Heart left ventricle (tissue), 16 donors: ENCODE data around the gene NPR1. TPM values are rescaled to one million over a fixed set of nuclear protein-coding genes. Genes with fewer than 3 reads are reported as not detected.

Experiments
- ATAC-seq, 4 donors: fragments of 200-7000 bp; cut with Tn5 transposase; one replicate each; pipeline ENCODE4 v1.9.1; 2020 to 2022; ENCODE audit warnings: moderate library complexity in 4 of 4, mild to moderate bottlenecking in 3 of 4, moderate number of reproducible peaks in 1 of 4
- DNase-seq, 5 donors: peaks; one replicate each; pipeline ENCODE4 v3.0.0-alpha.2; 2020
- H3K27ac ChIP-seq, 12 donors: fragments of 200-600 bp; sonication (generic) in 4 of 12; one replicate each; pipeline versions ENCODE4 v1.5.0 to v1.8.0; 2016 to 2022; ENCODE audit warnings: mild to moderate bottlenecking in 2 of 12
- H3K27me3 ChIP-seq, 9 donors: fragments of 200-600 bp; sonication (generic) in 2 of 9; one replicate each; pipeline versions ENCODE4 v1.5.1 to v1.8.0; 2016 to 2022; ENCODE audit warnings: mild to moderate bottlenecking in 3 of 9
- H3K36me3 ChIP-seq, 9 donors: fragments of 200-600 bp; sonication (generic) in 2 of 9; one replicate each; pipeline versions ENCODE4 v1.5.0 to v1.8.0; 2018 to 2022; ENCODE audit warnings: mild to moderate bottlenecking in 2 of 9
- H3K4me1 ChIP-seq, 12 donors: fragments of 200-600 bp; sonication (generic) in 4 of 12; one replicate each; pipeline versions ENCODE4 v1.5.0 to v1.8.0; 2016 to 2022; ENCODE audit warnings: mild to moderate bottlenecking in 3 of 12
- H3K4me3 ChIP-seq, 12 donors: fragments of 200-600 bp; sonication (generic) in 4 of 12; one replicate each; pipeline versions ENCODE4 v1.5.0 to v1.8.0; 2017 to 2022; ENCODE audit warnings: mild to moderate bottlenecking in 9 of 12, moderate library complexity in 4 of 12
- H3K9me3 ChIP-seq, 12 donors: fragments of 200-600 bp; sonication (generic) in 4 of 12; one replicate each; pipeline versions ENCODE4 v1.5.0 to v1.8.0; 2016 to 2022; ENCODE audit warnings: mild to moderate bottlenecking in 1 of 12
- POLR2A ChIP-seq, 2 donors: fragments of 450-650 bp; IDR thresholded peaks; one replicate each; pipeline ENCODE4 v1.6.1; 2017; ENCODE audit warnings: antibody characterized with exemption in 2 of 2, mild to moderate bottlenecking in 2 of 2, moderate library complexity in 2 of 2
- WGBS, 4 donors: extraction: QIAGEN DNeasy Blood & Tissue Kit in 2 of 4; methylation state at CpG; one replicate each; pipeline versions ENCODE4 v1.1.5 to v1.1.7; 2013 to 2018; 5-methylcytosine and 5-hydroxymethylcytosine counted together
- intact Hi-C, 10 donors: fragments of 100-400 bp; cut with DNase I; formaldehyde crosslinking; loops; one replicate each; pipeline versions ENCODE4 v1.11.1 to v1.14.2; 2022
- long read RNA-seq, 3 donors: library from polyadenylated mRNA; unstranded; transcript quantifications; one replicate each; pipeline ENCODE4 v2.0.0, GENCODE V29; 2020 to 2021
- polyA plus RNA-seq, 2 donors: library from polyadenylated mRNA; stranded (reverse); fragments of 200-250 nt; gene quantifications; one replicate each; pipeline ENCODE4 v1.2.3, GENCODE V29; 2013
- total RNA-seq, 9 donors: library from RNA; depleted of rRNA in 2 of 9; stranded (reverse); fragments of >200 nt in 2 of 9; fragmentation: NEBNext Ultra II Directional in 3 of 9; extraction: Animal tissue kit (Norgen Biotek cat#: 25700) in 3 of 9; gene quantifications; one replicate each; pipeline versions ENCODE4 v1.1.0 to v1.2.4, GENCODE V29; 2016 to 2023
- TF ChIP-seq, protein P1 (sequence below), 12 donors: fragments of 200-600 bp; sonication (generic) in 4 of 12; IDR thresholded peaks; one replicate each; pipeline versions ENCODE4 v1.5.0 to v1.8.0; 2018 to 2022; ENCODE audit warnings: antibody characterized with exemption in 12 of 12, mild to moderate bottlenecking in 5 of 12
- donor health status: ischemic (EF 13 %, LVEDD 7.1; RV severe dilation, severe dysfunction).
- donor health status: healthy with polysubstance abuse.
- donor health status: DM: no; HTN: yes; CAD: no.
- donor health status: DM: no; HTN: no; CAD: no.
- donor health status: ischemic (EF 25% LVEDD 6.9; RV normal size, moderate dysfunction).
- donor health status: ischemic (EF 25% LVEDD 5.7; RV mildly dilated, moderate dysfunction).
- donor health status: healthy.
- donor health status: DM: yes; HTN: yes; CAD: no.
- donor health status: ischemic (EF 35%, LVEDD 5.7; RV mildly dilated, moderate dysfunction).
- donor health status: nonischemic (EF 11% LVEDD 7.7; RV severe dilation, severe dysfunction).
- donor health status: DM: yes; HTN: yes; CAD: no.
- donor health status: PGD.
- donor health status: ischemic (EF 29% LVEDD 5.4; RV normal size, mild dysfunction).
- donor health status: nonischemic (EF 23%, LVEDD 6.1; RV moderate dilation, normal function).

NPR1 gene
- total RNA-seq (10 to 100 TPM in 6 of 9 donors, 1 to 10 TPM in 3; 7.1 to 26.9 (median 12.0) TPM), polyA plus RNA-seq (10 to 100 TPM; 12.2 to 26.6 TPM)
- long read RNA-seq, donor 1, full-length matches to known transcripts = 4 of 12 reads
- long read RNA-seq, donor 1, partial matches to known transcripts = 5 of 12 reads
- long read RNA-seq, donor 1, other reads (novel, unspliced or antisense) = 3 of 12 reads
- long read RNA-seq, donor 2, full-length matches to known transcripts = 28 of 46 reads
- long read RNA-seq, donor 2, partial matches to known transcripts = 7 of 46 reads
- long read RNA-seq, donor 2, other reads (novel, unspliced or antisense) = 11 of 46 reads
- long read RNA-seq, donor 3, full-length matches to known transcripts = 16 of 32 reads
- long read RNA-seq, donor 3, partial matches to known transcripts = 6 of 32 reads
- long read RNA-seq, donor 3, other reads (novel, unspliced or antisense) = 10 of 32 reads

- WGBS, 4 donors = 0% methylated on average over 47 to 78 of the region's 78 CpGs
- ATAC-seq = peak; percentile 72 to 90 (median 74)
Measured at GRCh38 chr1:153678519-153679336, at the start of gene NPR1. Gene NPR1 (plus strand): TSS chr1:153678688. CDS start chr1:153679109, 421 bp downstream.

GRCh38 chr1:153629343-153629665 is 49.2 kb upstream of the NPR1 start:
- no peak for TF ChIP-seq POLR2A (IDR thresholded peaks at IDR 0.05)
- TF ChIP-seq, protein P1, sequence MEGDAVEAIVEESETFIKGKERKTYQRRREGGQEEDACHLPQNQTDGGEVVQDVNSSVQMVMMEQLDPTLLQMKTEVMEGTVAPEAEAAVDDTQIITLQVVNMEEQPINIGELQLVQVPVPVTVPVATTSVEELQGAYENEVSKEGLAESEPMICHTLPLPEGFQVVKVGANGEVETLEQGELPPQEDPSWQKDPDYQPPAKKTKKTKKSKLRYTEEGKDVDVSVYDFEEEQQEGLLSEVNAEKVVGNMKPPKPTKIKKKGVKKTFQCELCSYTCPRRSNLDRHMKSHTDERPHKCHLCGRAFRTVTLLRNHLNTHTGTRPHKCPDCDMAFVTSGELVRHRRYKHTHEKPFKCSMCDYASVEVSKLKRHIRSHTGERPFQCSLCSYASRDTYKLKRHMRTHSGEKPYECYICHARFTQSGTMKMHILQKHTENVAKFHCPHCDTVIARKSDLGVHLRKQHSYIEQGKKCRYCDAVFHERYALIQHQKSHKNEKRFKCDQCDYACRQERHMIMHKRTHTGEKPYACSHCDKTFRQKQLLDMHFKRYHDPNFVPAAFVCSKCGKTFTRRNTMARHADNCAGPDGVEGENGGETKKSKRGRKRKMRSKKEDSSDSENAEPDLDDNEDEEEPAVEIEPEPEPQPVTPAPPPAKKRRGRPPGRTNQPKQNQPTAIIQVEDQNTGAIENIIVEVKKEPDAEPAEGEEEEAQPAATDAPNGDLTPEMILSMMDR (IDR thresholded peaks at IDR 0.05) = no peak
- 54 to 73% (median 68%) methylated on average over 5 of the region's 5 CpGs for WGBS, 4 donors
- no peak for ATAC-seq

More at GRCh38 chr1:153678519-153679336, at the start of gene NPR1:
- Histone ChIP-seq H3K4me3 (peak within 1 kb of the TSS; percentile 35 to 76 (median 60)), H3K4me1 (peaks cover 0 to 26% (median 19%) of the 10 kb centered on the region in 12 donors), H3K9me3 (no peaks in the 10 kb centered on the region), H3K36me3 (peaks cover 0 to 19% (median 0%) of the 10 kb centered on the region in 9 donors), H3K27me3 (peaks cover 0 to 28% (median 7%) of the 10 kb centered on the region in 9 donors), H3K27ac (peak within 1 kb of the TSS; percentile 7 to 83 (median 71))
- DNase-seq = peak; percentile 70 to 77 (median 74)
- peak in 1 of 2 donors; percentile 39 for TF ChIP-seq POLR2A (IDR thresholded peaks at IDR 0.05)
- TF ChIP-seq, protein P1 (IDR thresholded peaks at IDR 0.05) = no peak
- intact Hi-C loops = loop anchor here (1.0 to 10.0 kb wide), 16 partner anchors 49 to 309 kb away; partner anchors contain the start of genes RAB13 (in 6 of the 10), INTS3 (in 2 of the 10), CREB3L4 (in 1 of the 10) and DENND4B (in 1 of the 10)

DNA sequence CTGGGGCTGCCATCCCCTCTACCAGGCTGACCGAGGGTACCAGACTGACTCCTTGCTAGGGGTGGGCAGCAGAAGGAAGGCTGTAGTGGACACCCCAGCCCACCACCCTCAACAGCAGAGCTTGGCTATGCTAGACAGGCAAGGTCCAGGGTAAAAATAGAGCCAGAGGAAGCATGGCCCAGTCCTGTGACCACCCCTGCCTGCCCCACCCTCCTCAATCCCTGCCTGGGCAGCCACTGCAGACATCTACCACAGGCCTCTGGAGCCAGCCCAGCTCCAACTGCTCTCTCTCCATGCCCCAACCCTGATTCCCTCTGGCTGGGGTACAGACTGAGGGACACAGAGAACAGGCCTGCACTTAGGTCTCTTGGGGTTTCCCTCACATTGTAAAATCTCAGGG is 48.5 kb upstream of the NPR1 start:
- Histone ChIP-seq H3K4me3 (peak overlapping the region in 10 of 12 donors; percentile 34 to 87 (median 58)), H3K9me3 (no peaks in the 10 kb centered on the region), H3K27ac (peak overlapping the region; percentile 75 to 97 (median 94)), H3K36me3 (peaks cover 0 to 8% (median 0%) of the 10 kb centered on the region in 9 donors), H3K4me1 (peaks cover 4 to 73% (median 47%) of the 10 kb centered on the region in 12 donors), H3K27me3 (no peaks in the 10 kb centered on the region)
- 40 to 80% (median 62%) methylated on average over 1 of the region's 1 CpG for WGBS, 4 donors
- TF ChIP-seq POLR2A (IDR thresholded peaks at IDR 0.05) = peak in 1 of 2 donors; percentile 23
- TF ChIP-seq, protein P1 (IDR thresholded peaks at IDR 0.05) = no peak
- DNase-seq (peak in 4 of 5 donors; percentile 80 to 85 (median 80)), ATAC-seq (peak; percentile 38 to 58 (median 52))
- intact Hi-C loops = loop anchor here in 5 of 10 donors (2.0 to 5.0 kb wide), 6 partner anchors 17 to 98 kb away; partner anchors contain the start of genes ILF2 (in 4 of the 5), INTS3 (in 1 of the 5) and S100A16 (in 1 of the 5)

More at GRCh38 chr1:153629343-153629665, 49.2 kb upstream of the NPR1 start:
- no peaks in the 10 kb centered on the region for H3K27me3 ChIP-seq
- peak overlapping the region; percentile 75 to 97 (median 94) for H3K27ac ChIP-seq
- intact Hi-C loops = loop anchor here in 1 of 10 donors (2.0 kb wide), 1 partner anchor 41 kb away; the partner anchor contains the start of gene ILF2
- H3K4me1 ChIP-seq = peaks cover 4 to 76% (median 47%) of the 10 kb centered on the region in 12 donors
- H3K4me3 ChIP-seq = peak overlapping the region; percentile 20 to 87 (median 56)
- H3K36me3 ChIP-seq = peaks cover 0 to 12% (median 0%) of the 10 kb centered on the region in 9 donors
- no peak for DNase-seq
- no peaks in the 10 kb centered on the region for H3K9me3 ChIP-seq
